ENCODE measurements around the gene PAQR6. TPM values are rescaled to one million over a fixed set of nuclear protein-coding genes. Genes with fewer than 3 reads are reported as not detected.

Gene PAQR6
- total RNA-seq, 1 experiment from 2014 or later: 15.8 TPM

DNA sequence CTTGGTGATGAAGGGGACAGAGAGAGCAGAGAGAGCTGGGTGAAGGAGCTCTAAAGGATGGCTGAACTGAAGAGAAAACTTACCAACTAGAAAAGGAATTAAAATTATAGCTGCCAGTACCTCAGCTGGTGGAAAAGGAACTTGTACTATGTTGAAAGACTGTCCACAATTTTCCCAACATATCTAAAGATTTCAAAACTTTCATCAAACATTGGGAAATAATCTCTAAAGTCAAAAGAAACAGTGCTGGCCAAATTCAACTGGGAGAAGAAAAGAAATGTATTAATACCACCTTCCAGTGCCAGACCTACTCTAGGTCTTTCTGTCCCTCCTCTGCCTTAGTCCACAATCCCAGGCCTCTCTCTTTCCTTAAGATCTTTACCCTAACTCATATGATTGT is 28.7 kb upstream of the PAQR6 start:
- H3K4me1 Mint-ChIP-seq: peaks cover 7 to 8% of the 10 kb centered on the region in 2 experiments
- H2AK5ac ChIP-seq (ENCODE audit: insufficient read length, low read length): no peak overlapping the region
- no peak overlapping the region for H2BK120ac ChIP-seq (ENCODE audit: low read depth, low read length, poor library complexity, severe bottlenecking)
- H4K20me1 ChIP-seq (ENCODE audit: control insufficient read depth, insufficient read depth, insufficient read length): no peaks in the 10 kb centered on the region
- H3K79me2 ChIP-seq (ENCODE audit: insufficient read depth, low read length): peaks cover 16% of the 10 kb centered on the region
- H3K9me3 ChIP-seq (ENCODE audit: control insufficient read depth, low read depth, low read length): no peaks in the 10 kb centered on the region
- no peak overlapping the region for H3K56ac ChIP-seq (ENCODE audit: insufficient read length, low read depth, low read length)
- H3K4me2 ChIP-seq (ENCODE audit: insufficient read depth, insufficient read length, low read length): no peak overlapping the region
- H3K14ac ChIP-seq (ENCODE audit: insufficient read depth, low read length): no peak overlapping the region
- no peaks in the 10 kb centered on the region for H3K27me3 Mint-ChIP-seq (ENCODE audit: low read depth)
- no peak overlapping the region for H3T11ph ChIP-seq (ENCODE audit: low read length)
- H4K5ac ChIP-seq (ENCODE audit: insufficient read length, low read depth, low read length): no peak overlapping the region
- H3K27ac Mint-ChIP-seq: no peak overlapping the region
- no peak overlapping the region for H3K4me3 Mint-ChIP-seq
- H3K23me2 ChIP-seq (ENCODE audit: insufficient read length, low read depth, low read length, poor library complexity, severe bottlenecking): peaks cover 1% of the 10 kb centered on the region
- no peak overlapping the region for H4K91ac ChIP-seq (ENCODE audit: insufficient read length, low read depth, low read length)
- peaks cover 5% of the 10 kb centered on the region for H3K79me1 ChIP-seq (ENCODE audit: insufficient read depth, low read depth, low read length, poor library complexity, severe bottlenecking)
- H3K9me3 Mint-ChIP-seq: no peaks in the 10 kb centered on the region
- H2BK20ac ChIP-seq (ENCODE audit: low read depth, low read length, poor library complexity, severe bottlenecking): no peak overlapping the region
- no peaks in the 10 kb centered on the region for H3K27me3 ChIP-seq (ENCODE audit: insufficient read depth, low read length)
- no peak overlapping the region for H2AFZ ChIP-seq (ENCODE audit: low read length)
- no peak overlapping the region for H4K8ac ChIP-seq (replicated peaks; ENCODE audit: insufficient read length, low read depth, low read length)
- no peak overlapping the region for H2BK15ac ChIP-seq (ENCODE audit: low read depth, low read length)
- peaks cover 60 to 80% (median 72%) of the 10 kb centered on the region in 3 experiments; a peak in 6 of 7 replicates for H3K36me3 Mint-ChIP-seq (ENCODE audit: insufficient read depth in 1 of 3, low read depth in 3 of 3)
- no peak overlapping the region for H3K23ac ChIP-seq (ENCODE audit: insufficient read length, low read depth, low read length)
- H3K4ac ChIP-seq (ENCODE audit: low read depth, low read length): no peak overlapping the region
- TF ChIP-seq, protein P1, sequence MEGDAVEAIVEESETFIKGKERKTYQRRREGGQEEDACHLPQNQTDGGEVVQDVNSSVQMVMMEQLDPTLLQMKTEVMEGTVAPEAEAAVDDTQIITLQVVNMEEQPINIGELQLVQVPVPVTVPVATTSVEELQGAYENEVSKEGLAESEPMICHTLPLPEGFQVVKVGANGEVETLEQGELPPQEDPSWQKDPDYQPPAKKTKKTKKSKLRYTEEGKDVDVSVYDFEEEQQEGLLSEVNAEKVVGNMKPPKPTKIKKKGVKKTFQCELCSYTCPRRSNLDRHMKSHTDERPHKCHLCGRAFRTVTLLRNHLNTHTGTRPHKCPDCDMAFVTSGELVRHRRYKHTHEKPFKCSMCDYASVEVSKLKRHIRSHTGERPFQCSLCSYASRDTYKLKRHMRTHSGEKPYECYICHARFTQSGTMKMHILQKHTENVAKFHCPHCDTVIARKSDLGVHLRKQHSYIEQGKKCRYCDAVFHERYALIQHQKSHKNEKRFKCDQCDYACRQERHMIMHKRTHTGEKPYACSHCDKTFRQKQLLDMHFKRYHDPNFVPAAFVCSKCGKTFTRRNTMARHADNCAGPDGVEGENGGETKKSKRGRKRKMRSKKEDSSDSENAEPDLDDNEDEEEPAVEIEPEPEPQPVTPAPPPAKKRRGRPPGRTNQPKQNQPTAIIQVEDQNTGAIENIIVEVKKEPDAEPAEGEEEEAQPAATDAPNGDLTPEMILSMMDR (conservative IDR thresholded peaks at IDR 0.05): no peak
- no peak overlapping the region for H3K9ac ChIP-seq (ENCODE audit: extremely low read depth, insufficient read length, low read length)
- H3K27ac ChIP-seq (ENCODE audit: insufficient read length, low read depth, low read length): no peak overlapping the region
- no peak overlapping the region for H2BK5ac ChIP-seq (ENCODE audit: insufficient read length, low read length)
- H2BK12ac ChIP-seq (ENCODE audit: insufficient read length, low read depth, low read length): no peak overlapping the region
- no peak overlapping the region for H3K18ac ChIP-seq (ENCODE audit: insufficient read length, low read depth, low read length)
- H3K4me1 ChIP-seq (ENCODE audit: insufficient read depth, low read length): no peaks in the 10 kb centered on the region
- no peak for DNase-seq
